Thymus (tissue), 11 donors: ENCODE results near the gene SPC24. TPM values are rescaled to one million over a fixed set of nuclear protein-coding genes. Genes with fewer than 3 reads are reported as not detected.
A peak's percentile ranks its signal among the peaks of the same experiment; 100 is the strongest.

Experiments used
- DNase-seq, 9 donors: peaks; one replicate each; pipeline ENCODE4 v3.0.0-alpha.2; 2013; ENCODE audit warnings: low spot score in 9 of 9, low read depth in 6 of 9, missing footprints in 1 of 9
- H3K27ac ChIP-seq, 2 donors: one replicate each; pipeline ENCODE4 v1.5.1; 2013; ENCODE audit warnings: control low read depth in 1 of 2, low read depth in 1 of 2, low read length in 1 of 2, mild to moderate bottlenecking in 1 of 2, moderate library complexity in 1 of 2
- H3K27me3 ChIP-seq, 2 donors: one replicate each; pipeline ENCODE4 v1.5.1; 2013; ENCODE audit warnings: low read length in 1 of 2; ENCODE audit not compliant: control insufficient read depth in 2 of 2, insufficient read depth in 1 of 2
- H3K36me3 ChIP-seq, 2 donors: one replicate each; pipeline ENCODE4 v1.5.1; 2013; ENCODE audit warnings: low read length in 1 of 2, mild to moderate bottlenecking in 1 of 2, moderate library complexity in 1 of 2; ENCODE audit not compliant: control insufficient read depth in 2 of 2, insufficient read depth in 2 of 2
- H3K4me1 ChIP-seq, 2 donors: one replicate each; pipeline ENCODE4 v1.5.1; 2013; ENCODE audit warnings: low read length in 2 of 2; ENCODE audit not compliant: control insufficient read depth in 2 of 2, insufficient read depth in 2 of 2
- H3K4me3 ChIP-seq, 2 donors: one replicate each; pipeline ENCODE4 v1.5.1; 2013; ENCODE audit warnings: low read length in 2 of 2, control low read depth in 1 of 2, mild to moderate bottlenecking in 1 of 2
- H3K9me3 ChIP-seq, 2 donors: one replicate each; pipeline ENCODE4 v1.5.1; 2013; ENCODE audit warnings: low read length in 1 of 2, mild to moderate bottlenecking in 1 of 2; ENCODE audit not compliant: control insufficient read depth in 2 of 2, insufficient read depth in 1 of 2
- WGBS: extraction: QIAGEN DNeasy Blood & Tissue Kit; methylation state at CpG from one replicate; pipeline ENCODE4 v1.1.7; 2013; 5-methylcytosine and 5-hydroxymethylcytosine counted together
- polyA plus RNA-seq: library from polyadenylated mRNA; stranded (reverse); fragments of 200-250 nt; gene quantifications from one replicate; pipeline ENCODE4 v1.2.3, GENCODE V29; 2013
- total RNA-seq: library from RNA; stranded (reverse); fragments of 120-200 nt; gene quantifications from one replicate; pipeline ENCODE4 v1.2.4, GENCODE V29; 2013
- donor health status: healthy.

The SPC24 gene
- total and polyA plus RNA-seq, 2 donors, result 4.0 to 46.1 TPM

- peak in 1 of 9 donors; percentile 25 for DNase-seq
- peak overlapping the region in 1 of 2 donors; percentile 46 for H3K27ac ChIP-seq
- peaks cover 0 to 8% of the 10 kb centered on the region in 2 donors for H3K36me3 ChIP-seq
- WGBS, result 26% methylated on average over 20 of the region's 20 CpGs
- no peak overlapping the region for H3K4me3 ChIP-seq
- peaks cover 4 to 30% of the 10 kb centered on the region in 2 donors for H3K27me3 ChIP-seq
- peaks cover 10 to 24% of the 10 kb centered on the region in 2 donors for H3K4me1 ChIP-seq
- peaks cover 0 to 10% of the 10 kb centered on the region in 2 donors for H3K9me3 ChIP-seq
These were observed 39.3 kb upstream of the SPC24 start for GRCh38 chr19:11194656-11195558.

- DNase-seq, result no peak
- no peak overlapping the region for H3K27ac ChIP-seq
- H3K4me3 ChIP-seq, result no peak overlapping the region
- H3K9me3 ChIP-seq, result peaks cover 0 to 10% of the 10 kb centered on the region in 2 donors
- H3K4me1 ChIP-seq, result peaks cover 10 to 24% of the 10 kb centered on the region in 2 donors
- peaks cover 4 to 27% of the 10 kb centered on the region in 2 donors for H3K27me3 ChIP-seq
- H3K36me3 ChIP-seq, result peaks cover 0 to 8% of the 10 kb centered on the region in 2 donors
- 92% methylated on average over 8 of the region's 8 CpGs for WGBS
These were observed 38.6 kb upstream of the SPC24 start for GRCh38 chr19:11194173-11194572.

- Histone ChIP-seq H3K9me3 (peaks cover 0 to 10% of the 10 kb centered on the region in 2 donors), H3K4me3 (no peak overlapping the region), H3K4me1 (peaks cover 10 to 24% of the 10 kb centered on the region in 2 donors), H3K36me3 (peaks cover 0 to 8% of the 10 kb centered on the region in 2 donors), H3K27ac (peak overlapping the region in 1 of 2 donors; percentile 18), H3K27me3 (peaks cover 4 to 27% of the 10 kb centered on the region in 2 donors)
- no peak for DNase-seq
- 96% methylated on average over 68 of the region's 68 CpGs for WGBS
These were observed 37.7 kb upstream of the SPC24 start for GRCh38 chr19:11192957-11193939.

- no peak for DNase-seq
- H3K27ac ChIP-seq, result no peak overlapping the region
- 75% methylated on average over 5 of the region's 5 CpGs for WGBS
- H3K27me3 ChIP-seq, result peaks cover 3 to 18% of the 10 kb centered on the region in 2 donors
- H3K4me1 ChIP-seq, result peaks cover 7 to 15% of the 10 kb centered on the region in 2 donors
- H3K36me3 ChIP-seq, result peaks cover 0 to 8% of the 10 kb centered on the region in 2 donors
- peaks cover 0 to 10% of the 10 kb centered on the region in 2 donors for H3K9me3 ChIP-seq
- H3K4me3 ChIP-seq, result no peak overlapping the region
These were observed 36.4 kb upstream of the SPC24 start for GRCh38 chr19:11191934-11192333.

- DNase-seq, result no peak
- Histone ChIP-seq H3K36me3 (peaks cover 0 to 8% of the 10 kb centered on the region in 2 donors), H3K4me3 (no peak overlapping the region), H3K9me3 (peaks cover 0 to 6% of the 10 kb centered on the region in 2 donors), H3K27me3 (peaks cover 0 to 12% of the 10 kb centered on the region in 2 donors), H3K27ac (no peak overlapping the region), H3K4me1 (peaks cover 7 to 10% of the 10 kb centered on the region in 2 donors)
- WGBS, result 78% methylated on average over 8 of the region's 8 CpGs
These were observed 35.7 kb upstream of the SPC24 start for GRCh38 chr19:11191273-11191755.

GRCh38 chr19:11190501-11190900, 34.9 kb upstream of the SPC24 start:
- H3K4me3 ChIP-seq, result no peak overlapping the region
- H3K36me3 ChIP-seq, result peaks cover 0 to 8% of the 10 kb centered on the region in 2 donors
- DNase-seq, result no peak

GRCh38 chr19:11187441-11187840, 31.9 kb upstream of the SPC24 start:
- Histone ChIP-seq H3K36me3 (no peaks in the 10 kb centered on the region), H3K4me3 (no peak overlapping the region), H3K27ac (no peak overlapping the region), H3K4me1 (no peaks in the 10 kb centered on the region), H3K9me3 (peaks cover 0 to 4% of the 10 kb centered on the region in 2 donors), H3K27me3 (no peaks in the 10 kb centered on the region)
- WGBS, result 97% methylated on average over 9 of the region's 9 CpGs
- DNase-seq, result no peak

More at GRCh38 chr19:11190501-11190900, 34.9 kb upstream of the SPC24 start:
- H3K4me1 ChIP-seq, result peaks cover 7 to 10% of the 10 kb centered on the region in 2 donors
- WGBS, result 97% methylated on average over 8 of the region's 8 CpGs
- peaks cover 0 to 4% of the 10 kb centered on the region in 2 donors for H3K9me3 ChIP-seq
- peaks cover 0 to 6% of the 10 kb centered on the region in 2 donors for H3K27me3 ChIP-seq
- no peak overlapping the region for H3K27ac ChIP-seq

GRCh38 chr19:11182994-11183393, 27.4 kb upstream of the SPC24 start:
- H3K27ac ChIP-seq, result no peak overlapping the region
- no peak for DNase-seq
- 91% methylated on average over 1 of the region's 1 CpG for WGBS
- H3K36me3 ChIP-seq, result peaks cover 0 to 5% of the 10 kb centered on the region in 2 donors
- no peaks in the 10 kb centered on the region for H3K27me3 ChIP-seq
- no peak overlapping the region for H3K4me3 ChIP-seq
- peaks cover 0 to 4% of the 10 kb centered on the region in 2 donors for H3K4me1 ChIP-seq
- H3K9me3 ChIP-seq, result no peaks in the 10 kb centered on the region
